Stimulated activated CD4-positive, alpha-beta T cell treated with anti-CD3 and anti-CD28 coated beads, Interleukin-2, amount 100 ng/mL, for 48 hours (primary cell): Measurements from ENCODE around the gene TEX44.
"Not testable (repeated sequence)": the region's sequence is repeated elsewhere in the genome, so short reads cannot be mapped to it uniquely, and the experiment has no call there.

Source experiments
- DNase-seq, 2 donors: peaks; one replicate each; pipeline ENCODE4 v3.0.0-alpha.2; 2020

TEX44 gene

DNA sequence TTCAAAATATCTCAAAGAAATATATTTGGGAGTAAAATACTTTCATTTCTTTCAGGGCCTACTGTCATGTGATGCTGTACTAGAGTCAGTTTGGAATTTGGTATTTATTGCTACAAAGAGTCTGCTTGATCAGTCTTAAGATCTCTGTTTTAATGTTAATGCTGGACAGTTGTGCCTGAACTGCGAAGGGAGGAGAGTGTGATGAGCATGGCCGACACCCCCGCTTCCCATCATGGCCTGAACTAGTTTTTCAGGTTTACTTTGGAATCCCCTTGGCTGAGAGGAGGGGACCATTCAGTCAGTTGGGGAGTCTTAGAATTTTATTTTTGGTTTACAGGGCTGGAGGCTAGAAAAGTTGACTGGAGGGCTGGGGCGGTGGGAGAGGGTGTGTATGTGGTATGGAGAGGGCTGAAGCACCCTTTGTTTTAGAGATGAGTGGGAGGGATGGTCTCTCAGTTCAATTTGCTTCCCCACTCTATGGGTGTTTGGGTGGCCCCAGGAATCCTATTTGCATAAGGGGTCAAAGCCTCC lies 20.9 kb upstream of the TEX44 start:
- no peak for DNase-seq

DNA sequence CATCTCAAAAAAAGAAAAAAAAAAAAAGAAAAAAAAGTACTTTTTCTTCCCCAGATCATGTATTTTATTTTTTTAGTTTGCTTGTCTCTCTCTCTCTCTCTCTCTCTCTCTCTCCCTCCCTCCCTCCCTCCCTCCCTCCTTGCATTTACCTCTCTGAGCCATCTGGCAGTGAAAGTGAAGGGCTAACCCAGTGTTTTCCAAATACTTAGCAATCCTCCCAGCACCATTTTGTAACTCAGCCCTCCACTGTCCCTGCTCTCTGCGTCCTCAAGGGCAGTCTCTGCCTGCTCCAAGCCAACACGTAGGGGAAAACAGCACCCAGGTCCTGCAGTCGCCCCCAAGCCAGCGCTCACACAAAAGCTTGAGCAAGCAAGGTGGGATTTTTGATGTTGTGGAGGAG lies 19.6 kb upstream of the TEX44 start:
- no peak for DNase-seq

DNA sequence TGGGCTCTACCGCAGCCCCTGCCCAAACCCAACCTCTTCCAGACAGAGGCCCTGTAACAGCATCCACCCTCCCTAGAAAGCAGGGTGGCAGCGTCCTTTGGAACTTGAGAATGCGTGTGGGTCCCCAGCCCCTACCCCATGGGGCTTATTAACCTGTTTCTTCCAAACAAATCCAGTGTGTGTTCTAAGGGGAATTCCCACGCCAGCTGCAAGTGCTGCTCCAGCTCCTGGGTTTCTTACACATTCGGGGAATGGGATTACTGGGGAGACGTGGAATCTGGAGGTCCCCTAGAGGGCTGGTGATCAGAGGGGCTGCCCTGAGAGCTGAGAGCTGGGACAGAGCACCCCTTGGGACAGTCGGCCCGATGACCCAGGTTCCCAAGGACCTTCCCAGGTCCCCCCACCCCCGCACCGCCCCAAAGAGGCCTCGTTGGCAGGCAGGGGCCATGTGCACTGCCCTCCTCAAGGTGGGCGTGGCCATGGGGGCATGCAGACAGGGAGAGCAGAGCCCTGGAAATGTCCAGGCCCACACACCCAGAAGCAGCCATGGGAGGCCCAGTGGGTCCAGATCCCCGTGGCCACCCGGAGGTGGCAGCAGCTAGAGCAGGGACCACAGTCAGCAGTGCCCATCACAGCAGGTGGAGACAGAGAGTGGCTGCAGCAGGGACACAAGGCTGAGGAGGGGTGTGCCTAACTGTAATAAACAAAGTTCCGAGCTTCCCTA lies 18.8 kb upstream of the TEX44 start:
- no peak for DNase-seq

DNA sequence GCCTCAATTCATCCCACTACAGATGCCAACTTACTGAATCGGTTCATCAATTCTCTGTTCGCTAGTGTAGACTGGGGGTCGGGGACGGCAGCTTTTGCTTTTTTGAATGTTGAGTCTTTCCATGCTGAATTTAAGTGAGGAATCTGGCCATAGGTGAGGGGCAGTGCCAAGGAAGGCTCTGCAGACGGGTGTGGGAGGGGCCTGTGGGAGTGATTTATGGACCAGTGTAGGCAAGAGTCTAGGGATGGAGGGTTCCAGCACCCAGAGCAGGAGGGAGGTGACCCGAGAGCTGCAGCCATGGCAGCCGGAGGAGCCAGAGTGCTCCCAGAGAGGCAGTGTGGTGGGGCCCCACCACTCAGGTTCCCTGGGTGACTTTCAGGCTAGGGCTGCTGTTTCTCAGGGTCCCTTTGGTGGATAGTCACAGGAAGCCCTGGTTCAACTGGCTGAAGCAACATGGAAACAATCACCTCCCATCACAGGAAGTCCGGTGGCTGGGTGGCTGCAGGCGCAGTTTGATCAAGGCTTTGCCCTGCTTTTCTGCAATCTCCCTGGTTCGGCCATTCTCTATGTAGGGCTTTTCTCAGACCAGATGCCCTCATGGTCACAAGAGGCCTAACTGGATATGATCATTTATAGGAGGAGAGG lies 16.9 kb upstream of the TEX44 start:
- DNase-seq: no peak

DNA sequence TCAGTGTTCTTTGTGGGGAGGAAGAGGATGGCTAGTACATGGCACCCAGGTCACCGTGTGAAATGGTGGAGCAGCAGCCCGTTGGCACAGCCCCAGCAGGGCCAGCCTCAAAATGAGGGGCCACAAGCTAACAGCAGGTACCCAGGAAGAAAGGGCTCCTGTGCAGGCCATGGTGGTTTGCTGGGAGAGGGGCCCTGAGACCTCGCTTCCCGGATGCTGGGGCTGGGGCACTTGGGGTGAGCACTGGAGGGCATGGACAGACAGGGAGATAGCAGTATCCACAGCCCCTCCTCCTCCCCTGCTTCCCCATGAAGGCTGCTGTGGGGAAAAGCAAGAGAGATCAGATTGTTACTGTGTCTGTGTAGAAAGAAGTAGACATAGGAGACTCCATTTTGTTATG lies 16.2 kb upstream of the TEX44 start:
- no peak for DNase-seq

DNA sequence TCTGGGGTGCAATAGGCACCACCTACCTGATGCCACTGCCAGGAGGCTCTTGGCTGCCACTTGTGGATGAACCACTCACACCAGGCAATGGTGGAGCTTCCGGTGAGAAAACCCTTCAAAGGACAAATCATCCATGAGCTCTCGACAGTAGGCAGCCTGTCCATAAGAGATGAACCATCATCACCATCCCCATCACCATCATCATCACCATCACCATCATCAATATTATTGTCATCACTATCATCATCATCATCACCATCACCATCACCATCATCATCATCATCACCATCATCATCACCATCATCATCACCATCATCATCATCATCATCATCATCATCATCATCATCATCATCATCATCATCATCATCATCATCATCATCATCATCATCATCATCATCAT lies 14.0 kb upstream of the TEX44 start:
- DNase-seq: not testable (repeated sequence)

DNA sequence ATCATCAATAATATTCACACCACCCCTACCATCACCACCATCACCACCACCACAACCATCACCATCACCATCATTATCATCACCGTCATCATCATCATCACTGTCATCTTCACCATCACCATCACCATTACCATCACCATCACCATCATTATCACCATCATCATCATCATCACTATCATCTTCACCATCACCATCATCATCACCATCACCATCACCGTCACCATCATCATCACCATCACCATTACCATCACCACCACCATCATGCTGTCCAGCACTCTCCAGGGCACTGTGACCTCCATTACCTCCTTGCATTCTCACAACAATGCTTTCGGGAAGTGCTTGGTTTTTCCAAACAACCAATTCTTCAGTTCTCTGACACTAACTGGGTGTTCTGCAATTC lies 13.1 kb upstream of the TEX44 start:
- DNase-seq: no peak

DNA sequence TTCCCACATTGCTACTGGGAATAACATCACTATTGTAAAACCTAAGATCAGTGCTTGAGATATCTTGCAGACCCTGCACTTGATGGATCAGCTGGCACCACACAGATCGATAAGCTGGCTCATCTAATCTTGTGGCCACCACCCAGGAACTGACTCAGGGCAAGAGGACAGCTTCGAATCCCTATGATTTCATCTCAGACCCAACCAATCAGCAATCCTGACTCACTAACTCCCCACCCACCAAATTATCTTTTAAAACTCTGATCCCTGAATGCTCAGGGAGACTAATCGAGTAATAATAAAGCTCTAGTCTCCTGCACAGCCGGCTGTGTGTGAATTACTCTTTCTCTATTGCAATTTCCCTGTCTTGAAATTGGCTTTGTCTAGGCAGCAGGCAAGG lies 11.3 kb upstream of the TEX44 start:
- DNase-seq: no peak

DNA sequence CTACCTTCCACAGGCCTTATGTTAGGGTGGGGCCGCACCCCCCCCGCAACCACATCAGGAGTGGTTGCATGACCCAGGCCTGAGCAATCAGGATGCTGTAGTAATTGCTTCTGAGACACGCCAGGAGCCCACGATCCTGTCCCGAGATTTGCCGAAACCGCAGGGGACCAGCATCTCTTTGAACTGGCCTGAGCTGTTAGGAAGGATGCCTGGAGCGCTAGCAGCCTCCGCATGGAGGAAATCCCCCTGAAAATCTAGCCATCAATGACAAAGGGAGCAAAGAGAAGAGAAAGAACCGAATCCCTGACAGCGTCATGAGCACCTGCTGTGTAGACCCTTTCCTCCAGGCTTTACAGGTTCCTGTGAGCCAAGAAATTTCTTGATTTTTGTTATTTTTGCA lies 8.7 kb upstream of the TEX44 start:
- no peak for DNase-seq

DNA sequence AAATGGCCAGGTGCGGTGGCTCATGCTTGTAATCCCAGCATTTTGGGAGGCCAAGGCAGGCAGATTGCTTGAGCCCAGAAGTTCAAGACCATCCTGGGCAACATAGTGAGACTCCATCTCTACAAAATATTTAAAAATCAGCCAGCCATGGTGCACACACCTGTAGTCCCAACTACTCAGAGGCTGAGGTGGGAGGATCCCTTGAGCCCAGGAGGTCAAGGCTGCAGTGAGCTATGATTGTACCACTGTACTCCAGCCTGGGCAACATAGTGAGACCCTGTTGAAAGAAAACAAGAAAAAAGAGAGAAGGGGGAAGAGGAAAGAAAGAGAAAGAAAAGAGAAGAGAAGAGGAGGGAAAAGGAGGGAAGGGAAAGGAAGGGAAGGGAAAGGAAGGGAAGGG lies 4.9 kb upstream of the TEX44 start:
- DNase-seq: not testable (repeated sequence)

DNA sequence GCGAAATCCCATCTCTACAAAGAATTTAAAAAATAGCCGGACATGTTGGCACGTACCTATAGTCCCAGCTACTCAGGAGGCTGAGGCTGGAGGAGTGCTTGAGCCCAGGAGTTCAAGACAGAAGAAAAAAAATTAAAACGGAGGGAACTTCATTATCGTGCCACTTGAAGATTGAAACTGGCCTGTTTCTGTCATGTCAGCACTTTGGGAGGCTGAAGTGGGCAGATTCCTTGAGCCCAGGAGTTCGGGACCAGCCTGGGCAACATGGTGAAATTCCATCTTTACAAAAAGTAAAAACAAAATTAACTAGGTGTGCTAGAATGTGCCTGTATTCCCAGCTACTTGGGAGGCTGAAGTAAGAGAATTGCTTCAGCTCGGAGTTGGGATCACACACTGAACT lies 3.0 kb upstream of the TEX44 start:
- DNase-seq: no peak

DNA sequence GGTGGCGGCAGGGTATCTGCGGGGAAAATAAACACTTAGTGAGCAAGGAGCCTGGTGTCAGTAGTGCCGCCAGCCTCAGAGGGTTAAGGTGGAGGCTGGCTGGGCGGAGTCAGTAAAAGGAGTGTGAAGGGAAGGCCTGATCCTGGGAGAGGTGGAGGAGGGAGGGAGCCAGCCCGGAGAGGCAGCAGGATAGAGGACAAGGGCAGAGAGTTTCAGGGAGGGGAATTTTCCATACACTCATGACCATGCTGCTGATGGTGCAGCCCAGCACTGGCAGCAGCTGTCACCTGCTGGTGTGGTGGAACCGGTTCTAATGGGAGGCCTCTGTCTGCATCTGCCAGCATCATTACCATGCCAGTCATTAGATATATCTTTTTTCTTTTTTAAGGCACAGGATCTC lies 2.0 kb upstream of the TEX44 start:
- no peak for DNase-seq

DNA sequence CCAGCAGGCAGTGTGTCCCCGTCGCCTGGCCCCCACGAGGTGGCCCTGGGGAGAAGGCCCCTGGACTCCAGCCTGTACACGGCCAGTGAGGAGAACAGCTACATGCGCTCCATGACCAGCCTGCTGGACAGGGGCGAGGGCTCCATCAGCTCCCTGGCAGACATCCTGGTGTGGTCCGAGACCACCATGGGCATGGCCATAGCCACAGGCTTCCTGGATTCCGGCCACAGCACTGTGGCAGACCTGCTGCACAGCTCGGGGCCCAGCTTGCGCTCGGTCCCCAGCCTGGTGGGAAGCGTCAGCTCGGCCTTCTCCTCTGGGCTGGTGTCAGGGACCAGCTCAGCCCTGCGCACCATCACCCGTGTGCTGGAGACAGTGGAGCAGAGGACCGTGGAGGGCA lies 1.0 kb downstream of the TEX44 start:
- DNase-seq: no peak

DNA sequence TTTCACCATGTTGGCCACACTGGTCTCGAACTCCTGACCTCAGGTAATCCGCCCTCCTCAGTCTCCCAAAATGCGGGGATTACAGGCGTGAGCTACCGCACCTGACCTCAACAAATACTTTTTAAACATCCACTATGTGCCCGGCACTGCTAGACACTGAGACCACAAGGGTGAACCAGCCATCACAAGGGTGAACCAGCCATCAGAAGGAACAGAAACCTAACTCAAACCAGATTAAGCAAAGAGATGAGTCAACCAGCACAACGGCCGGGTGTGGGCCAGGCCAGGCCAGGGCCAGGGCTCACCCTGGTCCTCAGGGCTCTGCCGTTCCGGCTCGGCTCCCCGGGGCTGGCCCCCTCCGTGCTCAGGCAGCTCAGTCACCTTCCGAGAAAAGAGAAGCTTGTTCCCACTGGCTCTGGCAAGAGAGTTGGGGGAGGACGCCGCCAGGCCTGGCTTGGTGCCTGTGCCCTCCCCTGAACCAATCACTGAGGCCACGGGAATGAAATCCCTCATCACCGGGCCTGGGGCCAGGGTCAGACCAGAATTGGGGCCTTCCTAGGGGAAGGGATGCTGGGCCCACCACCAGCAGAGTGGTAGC lies 4.4 kb downstream of the TEX44 start:
- DNase-seq: no peak

DNA sequence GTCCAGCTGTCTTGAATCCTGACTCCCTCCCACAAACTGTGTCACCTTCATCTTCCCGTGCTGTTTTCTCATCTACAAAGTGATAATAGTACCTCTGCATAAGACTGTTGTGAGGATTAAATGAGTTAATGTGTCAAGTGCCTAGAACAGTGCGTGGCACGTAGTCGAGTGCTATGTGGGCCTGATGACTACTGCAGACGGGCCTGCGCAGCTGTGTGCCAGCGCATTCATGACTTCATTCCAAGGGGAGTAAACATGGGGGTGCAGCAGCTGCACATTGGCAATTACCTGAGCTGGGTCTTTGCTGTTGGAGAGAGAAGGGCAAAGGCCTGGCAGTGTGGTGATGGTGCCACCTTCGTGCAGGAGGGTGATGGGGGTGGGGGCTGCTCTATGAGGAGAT lies 5.0 kb downstream of the TEX44 start:
- no peak for DNase-seq

DNA sequence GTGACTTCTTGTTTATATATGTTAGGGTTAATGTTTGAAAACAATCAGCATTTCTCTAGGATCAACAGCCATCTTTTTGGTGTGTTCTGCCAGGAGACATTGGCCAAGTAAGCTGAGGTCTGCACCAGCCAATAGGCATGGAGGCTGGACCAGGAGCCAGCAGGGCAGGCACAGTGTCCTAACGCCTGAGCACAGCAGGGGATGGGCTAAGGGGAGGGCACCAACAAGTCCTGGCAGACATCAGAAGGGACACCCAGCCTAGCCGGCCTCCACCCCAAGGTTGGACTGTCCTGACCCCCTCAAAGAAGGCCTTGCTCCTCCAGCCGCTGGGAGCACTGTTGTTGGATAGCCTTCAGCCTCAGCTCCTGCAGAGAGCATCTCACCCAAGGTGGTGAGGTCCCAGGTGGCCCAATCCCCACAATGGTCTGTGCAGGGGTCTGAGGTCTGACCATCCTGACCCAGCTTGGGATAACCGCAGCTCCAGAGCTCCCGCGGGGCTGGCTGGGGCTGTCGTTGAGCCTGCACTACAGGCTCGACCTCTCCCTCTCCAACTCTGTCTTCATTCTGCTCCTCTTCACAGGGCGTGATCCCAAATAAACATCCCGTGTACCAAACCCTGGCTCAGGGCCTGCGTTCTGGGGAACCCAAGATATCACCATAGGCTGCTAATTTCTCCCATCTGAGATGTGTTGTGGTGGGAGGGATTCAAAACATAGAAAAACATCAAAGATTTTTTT lies 8.1 kb downstream of the TEX44 start:
- DNase-seq: no peak

DNA sequence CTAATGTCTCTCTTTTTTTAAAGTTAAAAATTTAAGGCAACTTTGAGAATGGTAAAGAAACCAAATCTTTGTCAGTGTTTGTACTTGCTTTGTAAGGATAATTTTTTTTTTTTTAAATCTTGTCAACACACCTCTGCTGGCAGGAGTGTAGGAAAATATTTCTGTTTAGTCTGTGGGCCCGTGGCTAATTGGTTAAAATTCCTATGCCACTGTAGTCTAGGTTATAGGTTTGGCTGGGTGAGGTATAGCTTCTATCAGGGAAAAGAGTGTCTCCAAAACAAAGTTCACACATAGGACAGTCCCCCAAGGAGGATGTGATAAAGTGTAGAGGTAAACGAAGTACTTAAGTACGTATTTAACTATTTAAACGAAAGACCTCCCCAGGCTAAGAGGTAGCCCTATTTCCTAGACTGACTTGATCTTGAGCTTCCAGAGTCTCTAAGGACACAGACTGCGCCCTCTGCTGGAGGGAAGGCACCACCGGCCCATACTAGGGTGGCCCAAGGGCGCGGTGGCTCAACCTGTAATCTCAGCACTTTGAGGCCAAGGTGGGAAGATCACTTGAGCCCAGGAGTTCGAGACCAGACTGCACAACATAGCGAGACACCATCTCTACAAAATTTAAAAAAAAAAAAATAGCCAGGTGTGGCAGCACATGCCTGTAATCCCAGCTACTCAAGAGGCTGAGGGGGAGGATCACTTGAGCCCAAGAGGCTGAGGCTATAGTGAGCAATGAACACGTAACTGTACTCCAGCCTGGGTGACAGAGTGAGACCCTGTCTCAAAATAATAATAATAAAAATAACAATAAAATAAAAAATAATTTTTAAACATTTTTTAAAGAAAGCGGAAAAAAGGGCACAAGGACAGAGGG lies 8.9 kb downstream of the TEX44 start:
- peak; percentile 83 to 89 for DNase-seq

DNA sequence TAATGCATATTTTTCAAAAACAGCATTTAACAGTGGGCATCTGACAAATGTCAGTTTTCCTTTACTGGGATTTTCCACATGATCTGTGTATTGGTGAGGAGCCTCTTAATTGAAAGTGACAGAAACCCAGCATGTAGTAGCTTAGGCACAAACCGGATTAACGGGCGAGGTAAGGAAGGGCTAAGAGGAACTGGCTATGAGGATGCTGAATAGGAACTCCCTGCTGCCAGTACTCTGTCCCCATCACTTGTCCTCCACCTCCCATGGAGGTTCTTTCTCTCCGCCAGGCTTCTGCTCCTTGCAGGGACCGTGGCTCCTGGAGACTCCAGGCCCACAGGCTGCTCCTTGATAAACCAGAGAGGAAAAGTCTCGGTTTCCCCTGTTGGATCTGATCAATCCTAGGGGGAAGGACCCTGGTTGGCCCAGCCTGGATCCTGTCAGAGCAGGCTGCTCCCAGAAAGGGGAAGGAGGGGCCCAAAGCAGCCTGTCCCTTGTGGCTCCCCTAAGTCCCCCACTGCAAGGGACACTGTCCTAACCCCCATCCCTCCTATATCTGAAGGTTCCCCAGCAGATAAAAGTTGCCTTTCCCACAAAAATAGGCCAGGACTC lies 10.3 kb downstream of the TEX44 start:
- DNase-seq: no peak

DNA sequence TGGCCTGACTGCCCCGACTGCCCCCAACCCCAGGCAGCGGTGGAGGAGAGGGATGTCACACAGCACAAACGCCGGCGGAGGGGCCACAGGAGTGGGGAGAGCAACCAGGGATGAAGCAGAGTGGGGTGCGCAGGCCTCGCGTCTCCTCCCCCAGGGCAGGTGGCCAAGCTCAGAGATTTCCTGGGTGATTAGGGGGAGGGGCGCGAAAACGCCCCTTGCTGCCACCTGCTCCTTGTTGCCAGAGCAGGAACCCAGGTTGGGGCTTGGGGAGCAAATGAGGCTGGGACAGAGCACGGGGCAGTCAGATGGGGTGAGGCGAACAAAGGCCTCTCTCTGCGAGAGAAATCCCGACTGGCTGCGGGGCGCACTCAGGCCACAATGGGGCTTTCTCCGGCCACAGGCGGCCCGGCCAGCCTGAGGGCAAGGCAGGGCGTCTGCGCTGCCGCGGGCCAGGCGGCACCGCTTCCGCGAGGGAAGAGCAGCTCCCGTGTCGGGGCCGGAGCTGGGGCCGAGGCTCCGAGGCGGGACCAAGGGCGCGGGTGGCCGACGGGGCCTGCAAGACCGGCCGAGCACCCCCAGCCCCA lies 11.5 kb downstream of the TEX44 start:
- peak; percentile 15 to 17 for DNase-seq

DNA sequence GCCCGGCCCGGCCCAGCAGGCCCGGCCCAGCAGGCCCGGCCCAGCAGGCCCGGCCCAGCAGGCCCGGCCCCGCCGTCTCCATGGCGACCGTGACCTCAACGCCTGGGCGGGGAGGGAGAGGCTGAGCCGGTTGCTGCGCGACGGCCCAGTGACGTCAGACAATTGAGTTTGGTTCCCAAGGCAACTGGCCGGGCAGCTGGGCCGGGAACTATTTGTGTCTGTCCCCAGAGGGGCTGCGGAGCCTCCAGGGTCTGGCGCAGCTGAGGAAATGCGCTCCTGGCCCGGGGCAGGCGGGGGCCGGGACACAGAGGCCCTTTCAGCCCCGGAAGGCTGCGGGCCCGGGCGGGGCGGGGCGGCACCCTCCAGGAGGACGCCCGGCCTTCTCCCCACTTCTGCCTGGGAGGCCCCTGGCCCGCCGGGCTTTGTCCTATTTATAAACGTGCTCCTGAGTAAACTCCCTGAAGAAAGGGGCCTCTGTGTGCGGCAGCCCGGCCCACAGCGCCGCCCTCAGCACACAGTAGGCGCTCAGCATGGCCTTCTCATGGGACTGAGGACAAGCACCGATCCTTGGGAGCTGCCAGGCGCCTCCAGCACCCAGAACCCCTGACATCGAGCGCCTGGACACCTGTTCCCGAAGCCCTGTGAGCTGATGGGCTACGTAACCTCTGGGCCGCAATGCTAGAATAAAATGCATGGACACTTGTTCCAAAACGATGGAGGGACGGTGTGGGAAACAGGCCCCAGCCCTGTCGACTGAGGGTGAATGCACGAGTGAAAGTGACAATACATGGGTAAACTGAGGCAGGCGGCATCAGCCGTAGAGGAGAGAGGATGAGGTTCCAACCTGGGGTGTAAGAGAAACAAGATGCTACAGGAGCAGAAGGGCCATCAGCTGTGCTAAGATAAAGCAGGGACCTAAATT lies 12.3 kb downstream of the TEX44 start:
- DNase-seq: peak; percentile 86 to 94
